ENCODE data around the gene SDHAF3. TPM values are rescaled to one million over a fixed set of nuclear protein-coding genes. Genes with fewer than 3 reads are reported as not detected.
"Not testable (repeated sequence)": the region's sequence is repeated elsewhere in the genome, so short reads cannot be mapped to it uniquely, and the experiment has no call there.

The SDHAF3 gene
- polyA plus RNA-seq, 3 donors, result 2.9 to 23.3 (median 23.2) TPM

- H3K36me3 ChIP-seq (replicated peaks in 1 of 2; ENCODE audit: control insufficient read depth in 1 of 2, insufficient read depth in 2 of 2, low read length in 2 of 2), result no peaks in the 10 kb centered on the region
- WGBS (ENCODE audit: insufficient coverage), result no CpG with 5 or more reads among the region's 1 CpG
- H3K4me1 Mint-ChIP-seq, result no peaks in the 10 kb centered on the region
Observed at GRCh38 chr7:97149843-97150242, 32.3 kb downstream of the SDHAF3 start.

GRCh38 chr7:97155897-97156418 lies 38.5 kb downstream of the SDHAF3 start:
- no peaks in the 10 kb centered on the region for H3K4me1 Mint-ChIP-seq
- H3K27ac Mint-ChIP-seq, result no peak overlapping the region
- H3K79me2 ChIP-seq (ENCODE audit: insufficient read depth, low read length), result no peaks in the 10 kb centered on the region
- H2AFZ ChIP-seq (ENCODE audit: insufficient read depth, low read depth, low read length, poor library complexity, severe bottlenecking), result no peak overlapping the region
- no peaks in the 10 kb centered on the region for H3K27me3 ChIP-seq (ENCODE audit: control insufficient read depth in 2 of 2, insufficient read depth in 2 of 2, low read length in 2 of 2)
- no peaks in the 10 kb centered on the region for H3K27me3 Mint-ChIP-seq (ENCODE audit: low read depth in 3 of 3)
- peaks cover 11 to 17% of the 10 kb centered on the region in 2 donors for H3K36me3 Mint-ChIP-seq
- H3K4me3 Mint-ChIP-seq, result no peak overlapping the region
- H4K20me1 ChIP-seq (ENCODE audit: insufficient read depth, low read length), result no peaks in the 10 kb centered on the region
- TF ChIP-seq CTCF (IDR thresholded peaks at IDR 0.05), result no peak
- intact Hi-C loops (cut with micrococcal nuclease), result no loop called here
- peaks cover 7 to 20% (median 15%) of the 10 kb centered on the region in 7 donors for H3K9me3 Mint-ChIP-seq
- 100% methylated on average over 1 of the region's 2 CpGs for WGBS (ENCODE audit: insufficient coverage)
- no peak overlapping the region for H3K9ac ChIP-seq (ENCODE audit: insufficient read depth, low read length, poor library complexity, severe bottlenecking)
- no peak overlapping the region for H3K4me2 ChIP-seq (replicated peaks; ENCODE audit: extremely low read depth, low read length, poor library complexity, severe bottlenecking)
- H3K4me3 ChIP-seq (replicated peaks in 1 of 3; ENCODE audit: low read depth in 2 of 3, low read length in 3 of 3), result no peak overlapping the region
- no peak for DNase-seq
- H3K36me3 ChIP-seq (replicated peaks in 1 of 2; ENCODE audit: control insufficient read depth in 1 of 2, insufficient read depth in 2 of 2, low read length in 2 of 2), result no peaks in the 10 kb centered on the region
- H3K9me3 ChIP-seq (replicated peaks in 1 of 2; ENCODE audit: control insufficient read depth in 1 of 2, insufficient read depth in 1 of 2, low read length in 2 of 2), result peaks cover 5 to 8% of the 10 kb centered on the region in 2 donors
- no peaks in the 10 kb centered on the region for H3K4me1 ChIP-seq (ENCODE audit: control insufficient read depth in 1 of 2, insufficient read depth in 2 of 2, low read length in 2 of 2)
- H3K27ac ChIP-seq (ENCODE audit: low read depth in 1 of 2, low read length in 2 of 2), result no peak overlapping the region

More at GRCh38 chr7:97149843-97150242, 32.3 kb downstream of the SDHAF3 start:
- Histone ChIP-seq H3K4me1 (ENCODE audit: control insufficient read depth in 1 of 2, insufficient read depth in 2 of 2, low read length in 2 of 2) (no peaks in the 10 kb centered on the region), H3K79me2 (ENCODE audit: insufficient read depth, low read length) (no peaks in the 10 kb centered on the region), H3K27ac (ENCODE audit: low read depth in 1 of 2, low read length in 2 of 2) (no peak overlapping the region), H3K4me2 (replicated peaks; ENCODE audit: extremely low read depth, low read length, poor library complexity, severe bottlenecking) (no peak overlapping the region), H3K9me3 (replicated peaks in 1 of 2; ENCODE audit: control insufficient read depth in 1 of 2, insufficient read depth in 1 of 2, low read length in 2 of 2) (no peaks in the 10 kb centered on the region), H2AFZ (ENCODE audit: insufficient read depth, low read depth, low read length, poor library complexity, severe bottlenecking) (no peak overlapping the region), H3K4me3 (replicated peaks in 1 of 3; ENCODE audit: low read depth in 2 of 3, low read length in 3 of 3) (no peak overlapping the region), H4K20me1 (ENCODE audit: insufficient read depth, low read length) (no peaks in the 10 kb centered on the region), H3K27me3 (ENCODE audit: control insufficient read depth in 2 of 2, insufficient read depth in 2 of 2, low read length in 2 of 2) (no peaks in the 10 kb centered on the region), H3K9ac (ENCODE audit: insufficient read depth, low read length, poor library complexity, severe bottlenecking) (no peak overlapping the region)
- DNase-seq, result no peak
- no peak overlapping the region for H3K27ac Mint-ChIP-seq
- intact Hi-C loops (cut with micrococcal nuclease), result no loop called here
- H3K36me3 Mint-ChIP-seq, result peaks cover 7 to 15% of the 10 kb centered on the region in 2 donors
- peaks cover 0 to 7% (median 3%) of the 10 kb centered on the region in 7 donors for H3K9me3 Mint-ChIP-seq
- no peak overlapping the region for H3K4me3 Mint-ChIP-seq
- no peak for TF ChIP-seq CTCF (IDR thresholded peaks at IDR 0.05)
- H3K27me3 Mint-ChIP-seq (ENCODE audit: low read depth in 3 of 3), result no peaks in the 10 kb centered on the region

- peaks cover 13 to 28% of the 10 kb centered on the region in 2 donors for H3K36me3 Mint-ChIP-seq
- H3K4me3 Mint-ChIP-seq; H3K4me3 ChIP-seq (replicated peaks in 1 of 3; ENCODE audit: low read depth in 2 of 3, low read length in 3 of 3); H3K4me1 Mint-ChIP-seq; H3K4me2 ChIP-seq (replicated peaks; ENCODE audit: extremely low read depth, low read length, poor library complexity, severe bottlenecking); H4K20me1 ChIP-seq (ENCODE audit: insufficient read depth, low read length); H3K27ac Mint-ChIP-seq; H3K27me3 ChIP-seq (ENCODE audit: control insufficient read depth in 2 of 2, insufficient read depth in 2 of 2, low read length in 2 of 2); H3K27ac ChIP-seq (ENCODE audit: low read depth in 1 of 2, low read length in 2 of 2); H3K36me3 ChIP-seq (replicated peaks in 1 of 2; ENCODE audit: control insufficient read depth in 1 of 2, insufficient read depth in 2 of 2, low read length in 2 of 2); H3K27me3 Mint-ChIP-seq (ENCODE audit: low read depth in 3 of 3); H3K4me1 ChIP-seq (ENCODE audit: control insufficient read depth in 1 of 2, insufficient read depth in 2 of 2, low read length in 2 of 2); H3K79me2 ChIP-seq (ENCODE audit: insufficient read depth, low read length); H3K9ac ChIP-seq (ENCODE audit: insufficient read depth, low read length, poor library complexity, severe bottlenecking); H2AFZ ChIP-seq (ENCODE audit: insufficient read depth, low read depth, low read length, poor library complexity, severe bottlenecking); DNase-seq; intact Hi-C loops (cut with micrococcal nuclease): not testable (repeated sequence)
- WGBS (ENCODE audit: insufficient coverage), result 99% methylated on average over 12 of the region's 26 CpGs
- H3K9me3 Mint-ChIP-seq, result peaks cover 4 to 36% (median 20%) of the 10 kb centered on the region in 7 donors
- H3K9me3 ChIP-seq (replicated peaks in 1 of 2; ENCODE audit: control insufficient read depth in 1 of 2, insufficient read depth in 1 of 2, low read length in 2 of 2), result peaks cover 5 to 17% of the 10 kb centered on the region in 2 donors
Observed at GRCh38 chr7:97159984-97160383, 42.5 kb downstream of the SDHAF3 start.
